ENCODE data around the gene PACRG. TPM values are rescaled to one million over a fixed set of nuclear protein-coding genes. Genes with fewer than 3 reads are reported as not detected.

Gene PACRG
- total RNA-seq, 4 donors from 2014 or later = 1.7 to 7.7 (median 3.7) TPM

- Histone ChIP-seq H3K4me1 (no peaks in the 10 kb centered on the region), H3K36me3 (no peaks in the 10 kb centered on the region), H3K9me3 (no peaks in the 10 kb centered on the region), H3K27ac (no peak overlapping the region), H3K4me3 (replicated peaks in 1 of 3) (no peak overlapping the region), H3K27me3 (no peaks in the 10 kb centered on the region)
- intact Hi-C loops (cut with DNase I) = no loop called here
- TF ChIP-seq POLR2A (IDR thresholded peaks at IDR 0.05) = no peak
- TF ChIP-seq CTCF (IDR thresholded peaks at IDR 0.05) = no peak
- WGBS, 2 donors = 84 to 89% methylated on average over 6 of the region's 6 CpGs
- DNase-seq = no peak
Observed at GRCh38 chr6:162817196-162817595, 89.4 kb downstream of the PACRG start.

GRCh38 chr6:162819284-162819683 is 91.5 kb downstream of the PACRG start:
- WGBS, 2 donors = 87 to 91% methylated on average over 2 of the region's 2 CpGs
- Histone ChIP-seq H3K27me3 (no peaks in the 10 kb centered on the region), H3K27ac (no peak overlapping the region), H3K4me1 (no peaks in the 10 kb centered on the region), H3K9me3 (no peaks in the 10 kb centered on the region), H3K36me3 (no peaks in the 10 kb centered on the region), H3K4me3 (replicated peaks in 1 of 3) (no peak overlapping the region)
- TF ChIP-seq CTCF (IDR thresholded peaks at IDR 0.05) (no peak), POLR2A (IDR thresholded peaks at IDR 0.05) (no peak)
- intact Hi-C loops (cut with DNase I) = no loop called here
- no peak for DNase-seq

GRCh38 chr6:162821102-162821501 is 93.3 kb downstream of the PACRG start:
- no peaks in the 10 kb centered on the region for H3K27me3 ChIP-seq
- intact Hi-C loops (cut with DNase I) = no loop called here
- WGBS, 2 donors = 54 to 62% methylated on average over 3 of the region's 3 CpGs
- TF ChIP-seq CTCF (IDR thresholded peaks at IDR 0.05) (no peak), POLR2A (IDR thresholded peaks at IDR 0.05) (no peak)
- H3K9me3 ChIP-seq = no peaks in the 10 kb centered on the region
- H3K27ac ChIP-seq = no peak overlapping the region
- H3K4me3 ChIP-seq (replicated peaks in 1 of 3) = no peak overlapping the region
- H3K36me3 ChIP-seq = no peaks in the 10 kb centered on the region
- DNase-seq = no peak
- H3K4me1 ChIP-seq = no peaks in the 10 kb centered on the region

GRCh38 chr6:162825597-162825996 is 97.8 kb downstream of the PACRG start:
- no peak for DNase-seq
- 68 to 72% methylated on average over 6 of the region's 6 CpGs for WGBS, 2 donors
- no peaks in the 10 kb centered on the region for H3K27me3 ChIP-seq
- intact Hi-C loops (cut with DNase I) = no loop called here
- TF ChIP-seq CTCF (IDR thresholded peaks at IDR 0.05) = no peak
- no peak for TF ChIP-seq POLR2A (IDR thresholded peaks at IDR 0.05)
- H3K9me3 ChIP-seq = no peaks in the 10 kb centered on the region
- H3K4me1 ChIP-seq = no peaks in the 10 kb centered on the region
- no peak overlapping the region for H3K4me3 ChIP-seq (replicated peaks in 1 of 3)
- no peak overlapping the region for H3K27ac ChIP-seq
- no peaks in the 10 kb centered on the region for H3K36me3 ChIP-seq

GRCh38 chr6:162829013-162829742 is 101.4 kb downstream of the PACRG start:
- H3K36me3 ChIP-seq = no peaks in the 10 kb centered on the region
- no peaks in the 10 kb centered on the region for H3K9me3 ChIP-seq
- no peak overlapping the region for H3K4me3 ChIP-seq (replicated peaks in 1 of 3)
- H3K4me1 ChIP-seq = no peaks in the 10 kb centered on the region
- intact Hi-C loops (cut with DNase I) = no loop called here
- no peak for DNase-seq
- H3K27me3 ChIP-seq = no peaks in the 10 kb centered on the region
- TF ChIP-seq POLR2A (IDR thresholded peaks at IDR 0.05) = no peak
- TF ChIP-seq CTCF (IDR thresholded peaks at IDR 0.05) = no peak
- H3K27ac ChIP-seq = no peak overlapping the region
- WGBS, 2 donors = 80 to 86% methylated on average over 8 of the region's 8 CpGs
